Suprapubic skin (tissue), 4 donors: Measurements from ENCODE around the gene DIAPH2. TPM values are rescaled to one million over a fixed set of nuclear protein-coding genes. Genes with fewer than 3 reads are reported as not detected.

Experiments used
- DNase-seq, 2 donors: peaks; one replicate each; pipeline ENCODE4 v3.0.0-alpha.2; 2019; ENCODE audit warnings: low spot score in 2 of 2
- H3K27ac ChIP-seq: fragments of 200-600 bp; sonication (generic); one replicate; pipeline ENCODE4 v1.5.1; 2019
- H3K27me3 ChIP-seq: fragments of 200-600 bp; sonication (generic); one replicate; pipeline ENCODE4 v1.5.1; 2019
- H3K36me3 ChIP-seq: fragments of 200-600 bp; sonication (generic); one replicate; pipeline ENCODE4 v1.5.1; 2019
- H3K4me1 ChIP-seq: fragments of 200-600 bp; sonication (generic); one replicate; pipeline ENCODE4 v1.5.1; 2019
- H3K4me3 ChIP-seq: fragments of 200-600 bp; sonication (generic); one replicate; pipeline ENCODE4 v1.5.1; 2019; ENCODE audit warnings: mild to moderate bottlenecking
- H3K9me3 ChIP-seq: fragments of 200-600 bp; sonication (generic); one replicate; pipeline ENCODE4 v1.5.1; 2019
- CTCF ChIP-seq, 2 donors: fragments of 200-600 bp in 1 of 2; fragments of 450-650 bp in 1 of 2; sonication (generic) in 1 of 2; IDR thresholded peaks; one replicate each; pipeline ENCODE4 v1.5.1; 2016 to 2019; ENCODE audit warnings: antibody characterized with exemption in 2 of 2, mild to moderate bottlenecking in 1 of 2, moderate library complexity in 1 of 2
- EP300 ChIP-seq: sonication (generic); formaldehyde crosslinking; IDR thresholded peaks from one replicate; pipeline ENCODE4 v1.6.1; 2017; ENCODE audit warnings: antibody characterized with exemption
- POLR2A ChIP-seq, 2 donors: fragments of 450-650 bp; IDR thresholded peaks; one replicate each; pipeline ENCODE4 v1.6.1; 2017; ENCODE audit warnings: antibody characterized with exemption in 2 of 2, mild to moderate bottlenecking in 2 of 2, moderate library complexity in 2 of 2
- POLR2AphosphoS5 ChIP-seq, 3 donors: sonication (generic); formaldehyde crosslinking; IDR thresholded peaks; one replicate each; pipeline ENCODE4 v1.6.1; 2017; ENCODE audit warnings: antibody characterized with exemption in 3 of 3
- WGBS: methylation state at CpG from one replicate; pipeline ENCODE4 v1.1.5; 2018; 5-methylcytosine and 5-hydroxymethylcytosine counted together
- total RNA-seq, 4 donors: library from RNA; depleted of rRNA; stranded (reverse); fragments of >200 nt; gene quantifications; one replicate each; pipeline ENCODE4 v1.1.0, GENCODE V29; 2016

The DIAPH2 gene
- total RNA-seq, 4 donors from 2014 or later = 17.5 to 38.7 (median 18.6) TPM

DNA sequence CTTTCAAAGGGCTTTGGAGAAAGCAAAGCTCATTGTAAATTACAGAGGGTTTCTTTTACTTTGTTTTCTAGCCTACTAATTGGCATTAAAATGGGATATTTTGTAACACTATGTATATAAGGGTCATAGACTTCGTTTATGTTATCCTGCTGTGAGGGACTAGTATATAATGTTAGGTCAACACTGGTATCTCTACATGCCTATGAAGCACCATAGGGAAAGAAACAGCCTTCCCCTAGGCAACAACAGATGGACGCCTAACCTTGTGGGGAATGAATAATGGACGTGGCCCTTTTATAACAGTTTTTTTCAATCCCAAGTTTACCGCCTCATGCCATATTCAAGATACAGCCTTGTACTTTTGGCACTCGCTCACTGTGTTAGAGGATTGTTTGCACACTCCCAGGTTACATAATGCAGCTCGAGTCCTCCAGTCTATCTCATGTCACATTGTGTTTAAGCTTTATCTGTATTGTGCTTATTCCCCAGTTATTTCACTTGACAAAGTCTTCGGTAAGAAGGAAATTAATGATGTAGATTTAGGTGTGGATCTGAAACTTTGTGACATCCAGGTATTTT is 910.1 kb downstream of the DIAPH2 start:
- WGBS = 76% methylated on average over 7 of the region's 7 CpGs
- Histone ChIP-seq H3K27ac (no peak overlapping the region), H3K36me3 (no peaks in the 10 kb centered on the region), H3K4me3 (no peak overlapping the region), H3K4me1 (no peaks in the 10 kb centered on the region), H3K27me3 (no peaks in the 10 kb centered on the region), H3K9me3 (no peaks in the 10 kb centered on the region)
- TF ChIP-seq CTCF (IDR thresholded peaks at IDR 0.05) (no peak), POLR2AphosphoS5 (IDR thresholded peaks at IDR 0.05) (no peak), EP300 (no peak), POLR2A (IDR thresholded peaks at IDR 0.05) (no peak)
- no peak for DNase-seq

GRCh38 chrX:97597954-97598353 is 913.3 kb downstream of the DIAPH2 start:
- no peaks in the 10 kb centered on the region for H3K9me3 ChIP-seq
- no peak overlapping the region for H3K27ac ChIP-seq
- no peaks in the 10 kb centered on the region for H3K27me3 ChIP-seq
- TF ChIP-seq CTCF (IDR thresholded peaks at IDR 0.05) (no peak), POLR2AphosphoS5 (IDR thresholded peaks at IDR 0.05) (no peak), POLR2A (IDR thresholded peaks at IDR 0.05) (no peak)
- H3K4me1 ChIP-seq = no peaks in the 10 kb centered on the region
- WGBS = 72% methylated on average over 6 of the region's 6 CpGs
- no peak overlapping the region for H3K4me3 ChIP-seq
- no peaks in the 10 kb centered on the region for H3K36me3 ChIP-seq
- no peak for DNase-seq

GRCh38 chrX:97602465-97603258 is 918.0 kb downstream of the DIAPH2 start:
- no peak overlapping the region for H3K4me3 ChIP-seq
- no peaks in the 10 kb centered on the region for H3K36me3 ChIP-seq
- TF ChIP-seq POLR2A (IDR thresholded peaks at IDR 0.05) = no peak
- no peaks in the 10 kb centered on the region for H3K4me1 ChIP-seq
- DNase-seq = no peak
- no peaks in the 10 kb centered on the region for H3K27me3 ChIP-seq
- no peaks in the 10 kb centered on the region for H3K9me3 ChIP-seq
- no peak overlapping the region for H3K27ac ChIP-seq
- 87% methylated on average over 3 of the region's 3 CpGs for WGBS

DNA sequence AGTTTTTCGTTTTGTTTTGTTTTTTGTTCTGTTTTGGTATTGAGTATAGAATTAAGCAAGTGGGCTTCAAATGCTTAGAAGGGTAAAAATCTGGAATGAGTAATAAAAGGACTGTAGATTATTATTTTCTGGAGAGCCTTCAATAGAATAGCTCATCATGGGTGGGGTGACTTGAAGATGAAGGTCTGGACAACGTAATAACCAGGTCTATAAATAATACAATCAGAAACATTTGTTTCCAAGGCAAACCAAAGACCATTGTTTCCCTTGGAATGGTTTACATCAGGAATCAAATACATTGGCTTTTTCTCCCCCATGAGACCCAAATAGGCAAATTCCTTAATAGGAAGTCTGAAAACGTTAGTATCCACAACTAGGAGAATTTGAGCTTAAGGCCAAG is 920.6 kb downstream of the DIAPH2 start:
- H3K4me1 ChIP-seq = no peaks in the 10 kb centered on the region
- no peaks in the 10 kb centered on the region for H3K27me3 ChIP-seq
- H3K27ac ChIP-seq = no peak overlapping the region
- H3K36me3 ChIP-seq = no peaks in the 10 kb centered on the region
- H3K9me3 ChIP-seq = no peaks in the 10 kb centered on the region
- no peak for DNase-seq
- TF ChIP-seq POLR2AphosphoS5 (IDR thresholded peaks at IDR 0.05) (no peak), EP300 (no peak), POLR2A (IDR thresholded peaks at IDR 0.05) (no peak), CTCF (IDR thresholded peaks at IDR 0.05) (no peak)
- WGBS = 49% methylated on average over 3 of the region's 3 CpGs
- H3K4me3 ChIP-seq = no peak overlapping the region

DNA sequence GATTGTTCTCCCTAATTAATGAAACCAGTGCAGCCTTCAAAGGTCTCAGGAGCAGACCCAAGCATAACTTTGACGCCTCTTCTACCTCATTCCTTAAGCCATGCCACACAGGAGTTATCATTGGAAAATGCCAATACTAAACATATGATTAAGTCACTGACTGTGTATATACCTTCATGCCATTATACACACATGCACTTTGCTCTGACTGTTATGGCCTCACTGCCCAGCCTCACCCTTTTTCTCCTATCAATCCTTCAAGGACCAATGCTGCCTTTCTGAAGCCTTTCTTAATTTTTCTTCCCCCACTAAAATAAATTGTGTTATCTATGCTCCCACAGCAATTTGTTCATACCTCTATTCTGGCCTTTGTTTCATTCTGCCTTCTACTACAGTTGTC is 924.7 kb downstream of the DIAPH2 start:
- Histone ChIP-seq H3K9me3 (no peaks in the 10 kb centered on the region), H3K27ac (no peak overlapping the region), H3K27me3 (no peaks in the 10 kb centered on the region), H3K36me3 (no peaks in the 10 kb centered on the region), H3K4me3 (no peak overlapping the region), H3K4me1 (no peaks in the 10 kb centered on the region)
- 100% methylated on average over 1 of the region's 1 CpG for WGBS
- no peak for TF ChIP-seq CTCF (IDR thresholded peaks at IDR 0.05)
- no peak for TF ChIP-seq POLR2AphosphoS5 (IDR thresholded peaks at IDR 0.05)
- no peak for TF ChIP-seq POLR2A (IDR thresholded peaks at IDR 0.05)
- TF ChIP-seq EP300 = no peak
- DNase-seq = no peak
